ENCODE measurements around the gene CNTNAP3. TPM values are rescaled to one million over a fixed set of nuclear protein-coding genes. Genes with fewer than 3 reads are reported as not detected.
"Not testable (repeated sequence)": the region's sequence is repeated elsewhere in the genome, so short reads cannot be mapped to it uniquely, and the experiment has no call there.

CNTNAP3 gene
- 10.2 and 14.3 TPM in 2 replicates for total RNA-seq (2014; rRNA removed; shearing (Covaris generic))

DNA sequence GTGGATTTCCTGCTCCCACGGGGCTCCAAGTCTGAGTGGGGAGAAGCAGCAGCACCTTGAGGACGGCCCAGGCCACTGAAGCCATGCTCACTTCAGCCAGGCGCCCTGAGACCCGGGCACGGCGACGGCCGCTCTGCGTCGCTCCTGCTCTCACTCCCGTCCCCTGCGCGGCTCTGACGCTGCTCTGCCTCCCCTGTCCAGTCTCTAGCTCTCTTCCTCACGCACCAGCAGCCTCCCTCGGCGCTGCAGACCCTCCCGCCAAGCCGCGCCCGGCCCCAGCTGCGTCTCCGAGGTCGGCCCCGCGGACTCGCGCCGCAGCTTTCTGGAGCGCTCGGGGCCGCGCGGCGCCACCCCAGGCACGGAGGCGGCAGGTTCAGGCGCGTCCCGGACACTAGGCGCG, at the start of gene CNTNAP3:
TSS of gene CNTNAP3 (minus strand) at position 188 of the 400 bp plus-strand sequence. CDS start at position 85, 103 bp downstream.
- not testable (repeated sequence) for DNase-seq (ENCODE audit: low read depth)

DNA sequence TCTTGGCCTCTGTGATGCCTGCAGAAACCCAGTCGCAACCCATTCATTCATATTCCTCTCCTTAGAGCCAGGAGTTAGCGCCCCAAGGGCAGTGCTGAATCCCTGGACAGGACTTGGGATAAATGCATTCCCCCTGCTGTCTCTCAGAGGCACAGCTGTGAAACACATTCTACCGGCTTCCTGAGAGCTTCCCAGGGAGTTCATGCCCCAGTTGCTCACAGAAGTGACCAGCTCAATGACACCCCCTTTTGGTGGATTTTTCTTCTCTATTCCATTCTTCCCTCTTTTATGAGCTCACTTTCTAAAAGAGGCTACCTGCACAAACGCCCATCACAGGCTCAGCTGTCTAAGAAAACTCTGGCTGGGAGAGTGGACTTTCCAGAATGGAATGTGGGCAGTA, 8.0 kb downstream of the CNTNAP3 start:
- not testable (repeated sequence) for DNase-seq (ENCODE audit: low read depth)

DNA sequence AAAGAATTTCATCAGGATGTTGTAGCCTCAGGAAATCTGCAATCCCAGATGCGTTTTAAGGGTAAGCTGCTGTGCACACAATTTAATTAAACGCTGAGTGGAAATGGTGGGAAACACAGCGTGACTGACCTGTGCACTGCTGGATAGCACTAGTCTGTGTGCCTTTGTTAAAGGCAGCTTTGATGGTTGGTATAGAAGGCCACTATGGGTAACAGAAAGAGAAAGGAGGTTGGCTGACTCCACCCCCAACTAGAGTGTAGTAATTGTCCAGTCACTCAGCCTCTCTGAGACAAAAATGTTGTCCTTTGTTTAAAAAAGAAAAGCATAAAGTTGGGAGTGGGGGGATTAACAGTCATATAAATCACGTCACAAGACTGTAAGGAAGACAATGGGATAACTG, 45.5 kb downstream of the CNTNAP3 start:
- not testable (repeated sequence) for DNase-seq (ENCODE audit: low read depth)

DNA sequence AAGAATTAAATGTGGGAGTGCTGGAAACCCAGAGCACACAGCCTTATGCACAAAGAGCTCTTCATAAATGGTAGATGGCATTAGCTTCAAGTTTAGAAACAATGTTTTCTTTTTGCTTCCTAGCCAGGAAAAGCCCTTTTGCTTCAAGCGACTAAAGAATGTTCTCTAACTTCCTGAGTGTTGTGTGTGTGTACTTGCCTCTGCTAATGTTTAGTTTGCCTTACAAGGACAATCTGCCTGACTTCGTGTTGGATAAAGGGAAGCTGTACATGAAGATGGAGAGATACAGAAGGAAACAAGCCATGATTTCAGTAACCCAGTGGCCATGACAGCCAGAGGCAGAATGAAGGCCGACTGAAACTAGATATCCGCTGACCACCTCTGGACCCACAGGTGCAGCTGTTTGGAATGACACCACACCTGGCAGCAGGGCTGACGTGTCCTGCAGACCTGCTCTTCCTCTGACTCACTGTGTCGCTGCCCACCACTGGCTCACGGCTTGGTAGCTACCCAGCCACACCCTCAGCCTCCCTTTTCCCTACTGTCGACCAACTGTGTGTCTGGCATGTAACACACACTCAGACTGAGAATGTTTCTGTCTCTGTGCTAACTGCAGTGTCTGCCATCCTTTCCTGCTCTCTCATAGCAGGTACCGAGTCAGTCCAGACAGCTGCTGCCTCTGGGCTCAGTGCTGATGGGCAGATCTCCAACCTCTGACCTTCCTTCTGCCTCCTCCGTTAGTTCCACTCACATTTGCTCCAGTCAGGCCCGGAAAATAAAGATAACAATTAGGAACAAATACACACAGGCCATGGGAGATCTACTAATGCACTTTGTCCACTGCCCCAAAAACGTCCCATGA, 55.6 kb downstream of the CNTNAP3 start:
- not testable (repeated sequence) for DNase-seq (ENCODE audit: low read depth)

DNA sequence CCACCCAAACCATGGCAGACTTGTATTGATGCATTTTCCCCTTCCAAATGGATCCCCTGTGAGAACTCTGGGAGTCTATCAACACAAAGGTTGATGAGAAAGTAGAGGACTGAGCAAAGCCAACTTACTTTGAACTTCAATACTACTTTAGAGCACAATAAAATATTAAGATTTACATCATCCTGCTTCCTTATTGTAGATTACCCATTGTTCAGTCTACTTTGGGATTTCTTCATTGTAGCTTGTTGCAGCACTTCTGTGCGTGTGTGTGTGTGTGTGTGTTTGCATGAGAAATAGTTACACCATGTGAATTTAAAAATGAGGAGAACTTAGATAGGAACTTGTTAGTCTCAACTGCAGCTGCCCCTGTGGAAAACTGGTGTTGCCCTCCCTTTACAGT, 72.0 kb downstream of the CNTNAP3 start:
- not testable (repeated sequence) for DNase-seq (ENCODE audit: low read depth)

DNA sequence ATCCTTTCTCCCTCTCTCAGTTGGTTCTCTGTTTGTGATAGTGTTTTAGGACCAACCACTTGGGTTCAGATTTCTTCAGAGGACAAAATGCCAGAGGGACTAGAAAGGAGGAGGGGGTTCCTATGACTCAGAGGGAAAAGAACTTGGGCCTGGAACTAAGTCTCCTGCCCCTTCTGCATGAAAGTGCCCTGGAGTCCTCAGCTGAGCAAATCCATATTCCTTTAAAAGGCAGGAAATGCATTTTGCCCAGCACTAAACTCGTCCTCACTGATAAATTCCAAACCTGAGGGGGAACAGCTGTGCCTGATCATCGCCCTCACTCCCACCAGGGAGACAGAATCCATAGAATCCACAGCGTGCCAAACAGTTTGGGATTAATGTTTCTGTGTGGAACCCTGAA, 78.2 kb downstream of the CNTNAP3 start:
- not testable (repeated sequence) for DNase-seq (ENCODE audit: low read depth)

DNA sequence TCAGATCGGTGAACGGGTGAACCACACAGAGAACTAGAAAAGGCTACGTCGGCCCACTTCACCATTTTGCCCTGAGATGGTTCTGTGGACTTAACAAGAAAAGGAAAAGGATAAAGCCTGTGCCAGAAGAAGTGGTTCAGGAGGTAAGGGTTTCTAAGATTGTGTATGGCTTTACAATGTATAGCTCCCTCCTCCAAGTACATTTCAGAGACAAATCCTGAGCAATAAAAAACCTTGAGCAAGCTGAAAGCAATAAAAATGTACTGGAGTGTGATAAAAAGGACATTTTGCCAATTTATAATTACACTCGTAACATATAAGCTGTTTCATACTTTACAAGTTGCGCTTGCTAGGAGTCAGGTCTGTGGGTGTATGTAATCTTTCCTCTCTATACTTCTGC, 81.3 kb downstream of the CNTNAP3 start:
- DNase-seq (ENCODE audit: low read depth), result not testable (repeated sequence)

DNA sequence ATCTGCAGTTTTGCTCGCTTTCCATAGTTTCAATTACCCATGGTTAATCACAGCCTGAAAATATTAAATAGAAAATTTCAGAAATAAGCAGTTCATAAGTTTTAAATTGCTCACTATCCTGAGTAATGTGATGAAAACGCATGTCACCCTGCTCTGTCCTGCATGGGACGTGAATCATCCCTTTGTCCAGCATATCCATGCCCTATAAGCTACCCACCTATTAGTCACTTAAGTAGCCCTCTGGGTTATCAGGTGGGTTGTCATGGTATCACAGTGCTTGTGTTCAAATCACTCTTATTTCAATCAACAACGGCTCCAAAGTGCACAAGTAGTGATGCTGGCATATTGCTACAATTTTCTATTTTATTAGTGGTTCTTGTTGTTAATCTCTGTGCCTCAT, 82.1 kb downstream of the CNTNAP3 start:
- not testable (repeated sequence) for DNase-seq (ENCODE audit: low read depth)

DNA sequence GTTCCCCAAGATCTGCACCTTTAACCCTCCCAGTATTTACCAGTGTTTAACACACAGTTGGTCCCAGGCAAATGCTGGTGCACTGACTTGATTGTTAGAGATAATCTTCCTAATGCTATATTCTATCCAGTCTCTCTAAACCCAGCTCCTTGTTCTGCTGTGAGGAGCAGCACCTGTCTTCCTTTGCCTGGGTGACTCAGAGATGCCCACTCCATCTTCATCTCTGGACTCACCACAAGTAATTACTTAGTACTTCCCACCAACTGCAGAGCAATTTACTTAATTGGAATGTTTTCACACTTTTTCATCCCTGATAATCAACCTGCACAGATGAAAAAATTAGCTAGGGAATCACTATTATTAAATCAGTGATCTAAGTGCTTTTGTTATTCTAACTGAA, 87.6 kb downstream of the CNTNAP3 start:
- not testable (repeated sequence) for DNase-seq (ENCODE audit: low read depth)

DNA sequence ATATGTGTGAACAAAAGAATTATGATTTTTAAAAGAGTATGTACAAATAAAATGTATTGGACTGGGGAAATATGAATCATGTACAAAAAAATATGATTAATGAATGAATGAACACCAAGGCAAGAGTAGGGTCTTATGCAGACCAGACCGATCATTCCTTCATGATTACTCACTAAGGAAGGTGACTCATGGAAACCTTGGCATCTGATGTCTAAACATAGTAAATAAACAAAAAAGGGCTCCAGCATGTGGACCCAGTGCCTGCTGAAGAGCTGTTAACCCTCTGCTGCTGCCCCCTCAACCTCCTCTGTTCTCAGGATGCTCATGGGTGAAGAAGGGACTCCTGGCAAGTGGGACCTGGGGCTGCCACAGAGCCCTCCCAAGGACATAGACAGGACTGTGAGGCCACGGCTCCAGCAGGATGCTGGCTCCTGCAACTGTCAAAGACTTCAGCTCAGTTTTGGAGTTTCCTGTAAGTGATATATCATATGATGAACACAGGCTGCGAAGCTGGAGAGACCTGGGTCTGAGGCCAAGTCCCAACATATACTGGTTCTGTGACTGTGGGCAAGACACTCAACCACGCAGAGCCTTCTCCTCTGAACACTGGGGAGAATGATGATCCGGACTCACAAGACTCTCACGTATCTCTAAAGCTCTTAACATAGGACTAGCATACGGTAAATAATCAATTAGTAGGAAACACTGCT, 89.8 kb downstream of the CNTNAP3 start:
- DNase-seq (ENCODE audit: low read depth), result not testable (repeated sequence)

DNA sequence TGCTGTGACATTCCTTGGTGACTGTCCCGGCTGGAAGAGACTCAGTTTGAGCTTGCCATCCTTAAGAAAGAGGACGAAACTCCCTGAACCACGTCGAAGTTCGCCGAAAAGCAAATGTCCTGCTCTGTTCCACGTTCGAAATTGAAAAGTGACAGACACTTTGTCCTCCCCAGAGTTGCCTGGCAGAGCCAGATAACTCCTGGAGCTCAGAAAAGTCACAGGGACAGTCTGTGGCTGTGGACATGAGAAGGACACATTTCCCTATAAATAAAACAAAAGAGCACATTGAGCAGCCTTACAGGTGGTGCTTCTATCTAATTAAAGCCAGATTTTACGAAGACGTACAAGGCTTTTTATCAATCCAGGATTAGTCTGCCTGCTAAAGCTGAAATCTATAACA, 116.6 kb downstream of the CNTNAP3 start:
- DNase-seq (ENCODE audit: low read depth), result not testable (repeated sequence)

DNA sequence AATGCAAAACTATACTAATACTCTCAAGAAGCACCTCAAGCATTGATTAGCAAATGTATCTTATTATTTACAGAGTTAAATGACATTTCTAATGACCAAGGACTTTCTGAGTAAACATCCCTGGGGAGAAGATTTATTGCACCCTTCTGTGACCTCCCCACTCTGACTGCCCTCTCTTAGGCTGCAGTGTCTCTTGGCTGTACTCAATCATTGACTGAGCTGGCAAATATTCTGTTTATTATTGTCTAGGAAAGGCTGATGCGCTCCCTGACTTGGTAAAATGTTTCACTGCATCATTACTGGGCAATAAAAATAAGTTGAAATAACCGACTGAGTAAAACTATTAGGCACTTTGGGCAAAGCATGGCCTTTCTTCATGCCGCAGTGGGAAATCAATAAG, 130.3 kb downstream of the CNTNAP3 start:
- not testable (repeated sequence) for DNase-seq (ENCODE audit: low read depth)

DNA sequence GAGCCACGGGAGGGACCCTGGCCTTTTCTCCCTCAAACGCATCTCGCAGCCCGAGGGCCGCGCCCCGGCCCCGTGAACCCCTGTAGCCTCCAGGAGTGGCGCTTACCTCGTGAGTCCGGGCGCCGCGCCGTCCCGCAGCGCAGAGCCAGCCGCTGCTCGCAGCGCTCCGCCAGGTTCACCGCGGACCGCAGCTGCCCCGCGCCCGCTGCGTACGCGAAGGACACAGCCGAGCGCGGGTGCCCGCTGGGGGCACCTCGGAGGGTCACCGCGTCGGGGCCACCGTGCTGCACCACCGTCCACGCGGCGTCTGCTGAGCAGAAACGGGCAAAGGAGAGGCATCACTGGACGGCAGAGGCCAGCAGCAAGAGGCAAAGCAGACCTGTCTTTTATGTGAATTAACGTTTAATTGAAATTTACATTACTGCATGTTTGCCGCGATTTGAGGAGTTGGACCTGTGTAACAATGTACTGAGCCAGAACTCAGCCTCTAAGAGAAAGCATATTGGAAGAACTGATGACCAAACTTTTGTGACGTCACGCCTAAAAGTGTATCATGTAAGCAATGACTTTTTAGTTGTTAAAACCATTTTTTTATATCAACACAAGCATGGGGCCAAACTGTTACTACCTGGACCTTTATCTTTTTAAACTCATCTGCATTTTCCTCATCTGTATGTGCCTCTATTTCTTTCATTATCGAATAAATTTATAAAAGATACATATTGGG, 155.0 kb downstream of the CNTNAP3 start:
- DNase-seq (ENCODE audit: low read depth), result not testable (repeated sequence)

DNA sequence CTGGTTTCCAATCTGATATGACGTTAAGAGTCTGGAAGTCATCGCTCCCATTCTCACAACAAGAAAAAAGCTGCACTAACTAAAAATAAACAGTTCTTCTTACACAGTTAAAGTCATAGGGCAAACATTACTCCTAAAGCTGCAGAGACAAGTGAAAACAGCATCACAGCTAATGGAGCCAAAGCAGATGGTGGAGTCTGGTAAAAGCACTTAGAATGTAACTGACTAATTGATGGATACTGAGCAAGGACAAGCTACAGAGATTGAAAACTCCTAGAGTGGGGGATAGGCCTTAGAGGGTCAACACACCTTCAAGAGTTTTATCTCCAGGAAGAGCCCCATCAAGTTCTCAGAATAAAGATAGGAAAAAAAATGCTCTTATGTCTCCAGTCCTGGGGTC, 166.6 kb downstream of the CNTNAP3 start:
- not testable (repeated sequence) for DNase-seq (ENCODE audit: low read depth)

DNA sequence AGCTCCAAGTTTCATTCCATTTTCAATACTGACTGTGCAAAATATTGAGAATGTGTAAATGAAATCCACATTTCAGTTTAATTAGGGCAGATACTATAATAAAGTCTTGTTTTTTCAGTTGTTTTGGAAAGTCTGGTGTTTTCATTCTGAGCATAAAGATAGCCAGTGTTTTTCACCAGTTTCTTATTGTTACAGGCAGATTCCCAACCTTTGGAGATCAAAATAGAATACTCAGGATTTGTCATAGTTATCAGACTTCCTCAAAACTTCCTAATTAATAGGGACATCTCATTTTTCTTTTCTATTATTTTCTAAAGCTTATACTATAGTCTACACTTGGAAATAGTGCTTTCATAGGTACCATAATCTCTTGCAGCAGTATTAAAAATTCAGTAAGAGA, 176.2 kb downstream of the CNTNAP3 start:
- not testable (repeated sequence) for DNase-seq (ENCODE audit: low read depth)

DNA sequence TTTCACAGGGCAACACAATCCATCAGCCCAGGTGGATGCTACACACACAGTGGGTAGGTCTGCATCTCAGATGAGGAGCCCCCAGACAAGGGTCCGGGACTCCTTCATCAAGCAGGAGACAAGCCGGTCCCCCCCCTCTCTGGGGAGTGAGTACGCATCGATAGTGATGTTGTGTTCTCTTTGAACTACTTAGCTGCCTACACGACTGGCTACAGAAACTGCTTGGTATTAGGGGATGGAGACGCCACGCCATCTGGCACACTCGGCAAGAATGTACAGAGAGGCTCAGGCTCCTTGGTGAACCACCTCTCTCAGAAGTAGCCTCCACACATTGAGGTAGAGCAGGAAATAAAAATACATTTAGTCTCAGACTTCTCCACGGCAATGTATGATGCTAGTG, 179.8 kb downstream of the CNTNAP3 start:
- DNase-seq (ENCODE audit: low read depth), result peak; percentile 0

DNA sequence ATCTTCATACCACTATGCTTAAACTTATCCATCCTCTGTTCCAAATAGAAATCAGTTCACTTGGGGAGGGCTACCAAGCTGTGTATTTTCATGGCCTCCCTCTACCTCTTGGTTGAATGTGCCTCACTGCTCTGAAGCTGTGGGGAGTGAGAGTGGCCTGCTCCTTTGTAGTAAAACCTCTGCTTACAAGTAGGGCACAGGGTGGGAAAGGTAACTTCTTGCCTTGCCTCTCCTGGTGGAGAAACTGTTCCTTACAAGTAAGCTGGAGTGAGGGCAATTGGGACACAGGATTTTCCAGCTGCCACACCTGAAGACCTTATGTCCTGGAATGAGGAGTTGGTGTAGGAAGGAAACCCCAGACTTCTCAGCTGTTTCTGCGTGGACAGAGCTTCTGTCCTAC, 190.8 kb downstream of the CNTNAP3 start:
- not testable (repeated sequence) for DNase-seq (ENCODE audit: low read depth)

DNA sequence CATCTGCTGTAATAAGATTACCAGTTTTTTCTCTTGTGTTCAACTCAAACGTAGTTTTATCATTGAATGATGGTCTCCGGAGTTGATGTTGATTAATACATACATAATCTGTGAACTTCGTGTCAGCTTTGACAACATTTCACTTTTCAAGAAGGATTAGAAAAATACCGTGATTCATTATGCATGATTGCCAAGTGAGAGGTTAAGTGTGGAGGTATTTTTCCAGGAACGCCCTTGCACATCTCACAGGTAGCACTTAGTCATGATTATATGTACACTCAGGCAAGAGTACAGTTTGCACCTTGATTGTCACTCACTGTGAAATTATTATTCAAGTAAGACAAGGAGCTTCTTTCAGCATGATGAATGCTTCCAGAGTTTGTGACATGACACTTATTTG, 202.7 kb downstream of the CNTNAP3 start:
- DNase-seq (ENCODE audit: low read depth), result not testable (repeated sequence)

DNA sequence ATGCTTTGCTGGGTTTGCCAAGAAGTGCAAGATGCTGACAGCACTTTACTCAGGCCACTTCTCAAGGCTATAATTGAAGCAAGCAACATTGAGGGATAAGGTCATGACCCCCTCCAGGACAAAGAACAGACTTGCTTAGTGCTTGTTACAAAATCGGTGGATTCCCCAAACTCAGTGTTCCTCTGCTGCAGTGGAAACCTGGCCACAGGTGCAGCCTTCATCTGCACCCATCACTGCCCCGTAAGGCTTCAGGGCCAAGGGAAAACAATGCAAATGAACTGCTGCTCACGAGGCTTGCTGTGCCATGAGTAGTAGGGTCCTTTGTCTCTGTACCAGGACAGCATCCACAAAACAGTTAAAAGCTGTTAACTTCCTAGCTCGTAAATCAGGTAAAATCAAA, 205.4 kb downstream of the CNTNAP3 start:
- not testable (repeated sequence) for DNase-seq (ENCODE audit: low read depth)

DNA sequence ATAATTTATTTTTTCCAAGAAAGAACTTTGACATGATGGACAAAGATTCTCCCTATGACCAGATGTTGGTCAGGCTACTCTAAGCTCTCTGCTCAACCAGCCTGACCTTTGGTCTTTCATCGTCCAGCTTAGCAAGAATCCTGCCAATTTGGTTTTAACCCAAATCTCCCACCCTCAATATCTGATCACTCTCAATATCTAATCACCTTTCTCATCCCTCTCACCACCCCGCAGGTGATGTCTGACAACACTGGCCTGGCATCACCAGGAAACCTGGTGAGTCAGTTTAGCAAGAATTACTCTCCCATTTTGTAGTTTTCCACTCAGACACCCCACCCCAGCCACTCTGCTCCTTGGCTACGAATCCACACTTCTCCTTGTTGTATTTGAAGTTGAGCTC, 207.9 kb downstream of the CNTNAP3 start:
- not testable (repeated sequence) for DNase-seq (ENCODE audit: low read depth)

DNA sequence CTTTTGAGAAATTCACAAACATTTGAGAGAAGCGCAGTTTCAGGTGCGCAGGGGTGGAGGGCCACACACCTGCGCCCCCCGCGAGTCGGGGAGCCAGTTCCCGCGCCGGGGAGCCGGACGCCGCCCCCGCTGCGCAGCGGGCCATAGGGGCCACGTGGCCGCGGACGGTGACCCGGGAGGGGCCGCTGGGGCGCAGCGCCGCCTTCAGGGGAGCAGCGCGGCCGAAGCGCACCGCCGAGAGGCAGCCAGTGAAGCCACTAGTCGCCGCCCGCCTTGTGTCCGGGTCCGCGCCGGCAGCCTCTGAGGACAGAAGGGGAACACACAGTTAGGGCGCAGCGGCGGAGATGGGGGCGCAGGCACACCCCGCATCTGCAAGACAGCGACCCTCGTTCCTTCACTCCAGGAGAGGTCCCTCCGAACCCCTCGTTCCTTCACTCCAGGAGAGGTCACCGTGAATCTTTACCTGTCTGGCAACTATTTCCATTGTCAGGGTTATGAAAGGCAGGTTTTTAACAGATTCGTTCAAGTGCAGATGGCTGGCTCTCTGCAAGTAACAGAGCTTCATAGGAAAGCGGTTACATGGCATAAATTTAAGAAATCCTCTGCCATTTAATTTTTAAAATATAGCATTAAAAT, 209.2 kb downstream of the CNTNAP3 start:
- DNase-seq (ENCODE audit: low read depth), result peak; percentile 69

DNA sequence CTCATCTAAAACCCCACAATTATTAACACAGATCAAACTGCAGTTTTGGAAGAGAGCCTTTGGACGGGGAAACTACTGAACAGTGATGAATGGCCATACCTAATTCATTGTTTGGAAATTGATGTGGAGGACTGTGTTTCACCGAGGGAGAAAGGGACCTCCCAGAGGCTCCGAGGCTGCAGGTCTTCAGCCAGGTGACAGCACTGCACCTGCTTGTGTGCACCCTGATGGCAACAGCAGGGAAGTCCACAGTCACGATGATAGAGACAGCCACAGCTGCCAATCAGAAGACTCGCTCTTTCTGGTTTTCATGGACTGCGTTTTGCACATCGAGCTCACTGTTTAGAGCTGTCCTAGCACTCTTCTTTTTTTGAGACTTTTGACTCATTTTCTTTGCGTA, 214.4 kb downstream of the CNTNAP3 start:
- not testable (repeated sequence) for DNase-seq (ENCODE audit: low read depth)
